Activated CD4-positive, alpha-beta T cell treated with anti-CD3 and anti-CD28 coated beads, Interleukin-2, Interleukin-4, amounts not matched to agents 100 ng/mL and 50 ng/mL, durations not matched to agents 16 hours and 8 hours (primary cell): ENCODE measurements around the gene HSPA1A.

Source experiments
- DNase-seq: peaks from one replicate; pipeline ENCODE4 v3.0.0-alpha.2; 2020; ENCODE audit warnings: low spot score

The HSPA1A gene

GRCh38 chr6:31865205-31866118 is 50.1 kb downstream of the HSPA1A start:
- DNase-seq: no peak
